Stimulated activated effector memory CD8-positive, alpha-beta T cell treated with anti-CD3 and anti-CD28 coated beads, Interleukin-12 subunit alpha, Interleukin-12 subunit beta, amount 100 ng/mL, for 72 hours (primary cell): Measurements from ENCODE around the gene HPSE2.

Source experiments
- ATAC-seq: fragments of 150-1000 bp; cut with Tn5 transposase; 2 replicates; pipeline ENCODE4 v1.10.0; 2021
- DNase-seq, 2 donors: peaks; one replicate each; pipeline ENCODE4 v3.0.0; 2021 to 2022; ENCODE audit warnings: low spot score in 2 of 2
- H3K27ac Mint-ChIP-seq: one replicate; pipeline ENCODE4 v1.8.0; 2022; ENCODE audit warnings: mild to moderate bottlenecking, mixed read lengths
- H3K36me3 Mint-ChIP-seq: one replicate; pipeline ENCODE4 v1.8.0; 2022; ENCODE audit warnings: mild to moderate bottlenecking, mixed read lengths
- H3K4me1 Mint-ChIP-seq: one replicate; pipeline ENCODE4 v1.8.0; 2022; ENCODE audit warnings: mixed read lengths
- H3K4me3 Mint-ChIP-seq: one replicate; pipeline ENCODE4 v1.8.0; 2022; ENCODE audit warnings: mild to moderate bottlenecking, mixed read lengths
- H3K9me3 Mint-ChIP-seq: one replicate; pipeline ENCODE4 v1.8.0; 2022; ENCODE audit warnings: mixed read lengths

HPSE2 gene

DNA sequence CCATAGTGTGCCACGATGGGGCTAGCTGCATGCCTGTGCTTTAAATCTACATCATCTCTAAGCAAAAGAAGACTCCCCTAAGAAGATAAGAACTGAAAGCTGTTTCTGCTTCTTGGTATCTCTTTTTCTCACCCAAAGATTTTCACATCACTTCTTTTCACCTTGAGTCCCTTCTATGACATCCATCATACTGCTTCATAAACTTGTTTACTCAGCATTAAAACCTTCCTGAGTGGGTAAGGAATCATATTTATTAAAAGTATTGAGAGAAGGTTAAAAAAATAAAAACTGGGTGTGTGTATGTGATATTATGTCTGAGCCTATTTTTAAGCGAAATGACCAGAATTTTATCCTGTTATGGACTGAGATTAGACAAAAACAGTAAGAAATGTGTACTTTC, 150.3 kb downstream of the HPSE2 start:
- DNase-seq (no peak), ATAC-seq (no peak)
- Mint-ChIP-seq H3K4me3 (no peak overlapping the region), H3K27ac (no peak overlapping the region), H3K9me3 (no peaks in the 10 kb centered on the region), H3K36me3 (no peaks in the 10 kb centered on the region), H3K4me1 (no peaks in the 10 kb centered on the region)

- H3K9me3 Mint-ChIP-seq, result no peaks in the 10 kb centered on the region
- DNase-seq (no peak), ATAC-seq (no peak)
- H3K27ac Mint-ChIP-seq, result no peak overlapping the region
- no peaks in the 10 kb centered on the region for H3K4me1 Mint-ChIP-seq
- no peak overlapping the region for H3K4me3 Mint-ChIP-seq
- H3K36me3 Mint-ChIP-seq, result no peaks in the 10 kb centered on the region
These were observed 151.5 kb downstream of the HPSE2 start for GRCh38 chr10:99084161-99084560.

DNA sequence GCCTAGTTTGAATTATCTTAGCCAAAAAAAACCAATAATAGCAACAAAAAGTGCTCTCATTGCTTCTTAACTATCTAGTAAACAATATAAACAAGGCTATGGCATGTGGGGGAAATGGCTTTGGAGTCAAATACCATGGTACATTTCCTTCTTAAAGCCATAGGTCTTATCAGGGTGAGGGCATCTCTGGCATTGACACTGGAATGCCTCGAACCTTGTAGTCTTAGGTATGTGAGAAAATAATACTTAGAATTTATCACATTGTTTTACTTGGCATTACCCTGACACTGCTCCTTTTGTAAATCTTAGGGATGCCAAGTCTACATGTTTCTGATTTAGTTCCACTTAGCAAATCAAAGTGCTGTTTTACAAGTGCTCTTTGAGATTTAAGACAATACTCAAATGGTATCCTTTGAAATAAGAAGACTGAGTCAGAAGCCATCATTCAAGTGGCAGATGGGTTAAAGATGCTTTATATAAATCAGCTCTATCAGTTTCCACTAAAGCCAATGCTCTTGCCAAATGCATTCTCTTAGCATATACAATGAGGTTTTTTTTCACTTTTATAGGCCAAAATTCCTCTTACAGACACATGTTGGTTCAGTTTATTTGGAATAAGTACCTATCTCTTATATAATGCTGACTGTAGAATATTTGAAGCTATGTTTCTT, 155.2 kb downstream of the HPSE2 start:
- Mint-ChIP-seq H3K4me3 (no peak overlapping the region), H3K36me3 (no peaks in the 10 kb centered on the region), H3K4me1 (no peaks in the 10 kb centered on the region), H3K9me3 (peaks cover 3% of the 10 kb centered on the region), H3K27ac (no peak overlapping the region)
- ATAC-seq (no peak), DNase-seq (no peak)

DNA sequence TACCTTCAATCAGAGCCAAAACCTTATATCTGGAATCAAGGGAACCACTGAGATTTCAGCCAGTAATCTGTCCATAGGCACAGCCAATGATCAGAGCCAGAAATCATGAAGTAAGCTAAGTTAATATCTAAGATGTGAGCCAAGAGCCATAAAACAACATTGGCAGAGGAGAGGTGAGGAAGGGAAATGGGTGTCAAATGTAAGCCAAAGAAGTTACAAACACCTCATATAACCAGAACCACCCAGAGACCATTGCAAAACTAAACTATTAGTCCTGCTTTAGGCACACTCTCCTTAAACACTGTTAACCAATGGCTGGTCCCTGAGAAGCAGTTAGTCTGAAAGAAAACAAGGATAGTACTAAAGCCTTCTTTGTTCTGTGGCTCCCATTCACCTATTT, 173.1 kb downstream of the HPSE2 start:
- ATAC-seq (no peak), DNase-seq (no peak)
- Mint-ChIP-seq H3K9me3 (no peaks in the 10 kb centered on the region), H3K4me3 (no peak overlapping the region), H3K27ac (no peak overlapping the region), H3K36me3 (no peaks in the 10 kb centered on the region), H3K4me1 (no peaks in the 10 kb centered on the region)

GRCh38 chr10:99058762-99059161, 176.9 kb downstream of the HPSE2 start:
- Mint-ChIP-seq H3K36me3 (no peaks in the 10 kb centered on the region), H3K9me3 (peaks cover 6% of the 10 kb centered on the region), H3K4me1 (no peaks in the 10 kb centered on the region), H3K4me3 (no peak overlapping the region), H3K27ac (no peak overlapping the region)
- DNase-seq (no peak), ATAC-seq (no peak)

GRCh38 chr10:99057936-99058690, 177.5 kb downstream of the HPSE2 start:
- no peak for DNase-seq
- Mint-ChIP-seq H3K4me3 (no peak overlapping the region), H3K36me3 (no peaks in the 10 kb centered on the region), H3K9me3 (peaks cover 6% of the 10 kb centered on the region), H3K27ac (no peak overlapping the region), H3K4me1 (no peaks in the 10 kb centered on the region)
- ATAC-seq, result no peak

DNA sequence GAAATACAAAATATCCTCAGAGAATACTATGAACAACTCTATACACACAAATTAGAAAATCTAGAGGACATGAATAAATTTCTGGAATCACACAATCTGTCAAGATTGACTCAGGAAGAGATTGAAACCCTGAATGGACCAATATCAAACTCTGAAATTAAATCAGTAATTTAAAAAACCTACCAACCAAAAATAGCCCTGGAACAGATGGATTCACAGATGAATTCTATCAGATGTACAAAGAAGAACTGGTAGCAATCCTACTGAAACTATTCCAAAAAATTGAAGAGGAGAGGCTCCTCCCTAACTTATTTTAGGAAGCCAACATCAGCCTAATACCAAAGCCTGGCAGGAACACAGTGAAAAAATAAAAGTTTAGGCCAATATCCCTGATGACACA, 190.0 kb downstream of the HPSE2 start:
- no peak for DNase-seq
- no peaks in the 10 kb centered on the region for H3K36me3 Mint-ChIP-seq
- no peaks in the 10 kb centered on the region for H3K4me1 Mint-ChIP-seq
- no peak for ATAC-seq
- H3K27ac Mint-ChIP-seq, result no peak overlapping the region
- H3K4me3 Mint-ChIP-seq, result no peak overlapping the region
- H3K9me3 Mint-ChIP-seq, result peaks cover 8% of the 10 kb centered on the region

GRCh38 chr10:99042051-99042771, 193.4 kb downstream of the HPSE2 start:
- Mint-ChIP-seq H3K4me1 (no peaks in the 10 kb centered on the region), H3K36me3 (no peaks in the 10 kb centered on the region), H3K4me3 (no peak overlapping the region), H3K27ac (no peak overlapping the region), H3K9me3 (peaks cover 6% of the 10 kb centered on the region)
- DNase-seq (no peak), ATAC-seq (no peak)

DNA sequence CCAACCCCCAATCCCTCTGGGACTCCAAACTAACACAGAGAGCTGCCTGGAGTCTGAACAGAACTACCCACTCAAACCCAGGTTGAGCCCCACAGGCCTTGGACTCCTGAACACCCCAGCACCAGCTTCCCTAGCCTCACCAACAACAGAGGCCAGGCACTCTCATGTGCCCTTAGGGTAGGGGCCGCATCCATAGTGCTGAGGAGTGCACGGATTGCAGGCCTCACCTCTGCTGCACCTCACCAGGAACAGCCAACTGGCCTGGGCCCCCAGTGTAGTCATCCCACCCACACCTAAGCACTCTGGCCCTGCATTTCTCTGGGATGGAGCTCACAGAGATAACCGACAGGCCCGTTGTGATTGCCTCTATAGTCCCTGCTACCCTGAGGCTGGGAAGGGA, 194.2 kb downstream of the HPSE2 start:
- no peak for ATAC-seq
- H3K4me3 Mint-ChIP-seq, result no peak overlapping the region
- no peak for DNase-seq
- H3K4me1 Mint-ChIP-seq, result no peaks in the 10 kb centered on the region
- H3K27ac Mint-ChIP-seq, result no peak overlapping the region
- peaks cover 6% of the 10 kb centered on the region for H3K9me3 Mint-ChIP-seq
- no peaks in the 10 kb centered on the region for H3K36me3 Mint-ChIP-seq

DNA sequence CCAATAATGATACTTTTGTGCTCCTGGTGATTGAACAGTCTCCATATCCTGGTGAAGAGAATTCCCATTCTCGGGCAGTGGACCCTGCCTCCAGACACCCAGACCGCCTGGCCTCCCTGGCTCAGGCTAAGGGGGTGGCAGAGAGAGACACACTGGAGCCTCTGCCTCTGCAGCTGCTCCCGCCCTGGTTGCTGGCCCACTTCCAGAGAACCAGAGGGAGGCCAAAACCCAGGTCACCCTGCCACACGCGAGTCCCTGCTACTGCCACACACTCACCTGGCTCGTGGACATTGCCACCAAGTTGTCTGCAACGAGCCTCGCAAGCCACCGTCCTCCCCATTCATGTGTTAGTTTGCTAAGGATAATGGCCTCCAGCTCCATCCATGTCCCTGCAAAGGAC, 221.8 kb downstream of the HPSE2 start:
- Mint-ChIP-seq H3K27ac (no peak overlapping the region), H3K4me3 (no peak overlapping the region), H3K4me1 (no peaks in the 10 kb centered on the region), H3K9me3 (no peaks in the 10 kb centered on the region), H3K36me3 (no peaks in the 10 kb centered on the region)
- ATAC-seq (no peak), DNase-seq (no peak)

- Mint-ChIP-seq H3K36me3 (no peaks in the 10 kb centered on the region), H3K9me3 (peaks cover 5% of the 10 kb centered on the region), H3K27ac (no peak overlapping the region), H3K4me3 (no peak overlapping the region), H3K4me1 (no peaks in the 10 kb centered on the region)
- ATAC-seq (no peak), DNase-seq (no peak)
These were observed 225.4 kb downstream of the HPSE2 start for GRCh38 chr10:99010286-99010685.

DNA sequence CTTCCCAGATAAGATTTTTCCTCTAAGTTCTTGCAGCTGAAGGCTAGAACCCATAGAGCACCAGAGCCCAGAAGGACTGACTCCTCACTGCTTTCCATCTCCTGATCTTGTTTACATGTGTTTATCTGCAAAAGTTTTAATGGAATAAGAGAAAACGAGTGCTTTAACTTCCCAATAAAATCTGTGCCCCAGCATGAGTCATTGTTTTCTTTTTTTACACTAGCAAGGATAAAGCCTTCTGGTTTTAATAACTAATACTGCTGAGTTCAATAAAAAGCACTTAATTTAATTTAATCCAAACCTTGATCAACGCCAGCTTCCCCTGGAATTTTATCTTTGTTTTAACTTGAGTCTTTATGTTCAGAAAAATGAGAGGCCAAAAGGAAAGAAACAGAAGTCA, 227.6 kb downstream of the HPSE2 start:
- no peak for ATAC-seq
- no peak for DNase-seq
- no peaks in the 10 kb centered on the region for H3K36me3 Mint-ChIP-seq
- no peak overlapping the region for H3K27ac Mint-ChIP-seq
- H3K4me3 Mint-ChIP-seq, result no peak overlapping the region
- peaks cover 16% of the 10 kb centered on the region for H3K9me3 Mint-ChIP-seq
- no peaks in the 10 kb centered on the region for H3K4me1 Mint-ChIP-seq

- H3K4me1 Mint-ChIP-seq, result no peaks in the 10 kb centered on the region
- ATAC-seq (no peak), DNase-seq (no peak)
- H3K9me3 Mint-ChIP-seq, result peaks cover 19% of the 10 kb centered on the region
- H3K4me3 Mint-ChIP-seq, result no peak overlapping the region
- no peak overlapping the region for H3K27ac Mint-ChIP-seq
- H3K36me3 Mint-ChIP-seq, result no peaks in the 10 kb centered on the region
These were observed 228.2 kb downstream of the HPSE2 start for GRCh38 chr10:99007457-99007856.

DNA sequence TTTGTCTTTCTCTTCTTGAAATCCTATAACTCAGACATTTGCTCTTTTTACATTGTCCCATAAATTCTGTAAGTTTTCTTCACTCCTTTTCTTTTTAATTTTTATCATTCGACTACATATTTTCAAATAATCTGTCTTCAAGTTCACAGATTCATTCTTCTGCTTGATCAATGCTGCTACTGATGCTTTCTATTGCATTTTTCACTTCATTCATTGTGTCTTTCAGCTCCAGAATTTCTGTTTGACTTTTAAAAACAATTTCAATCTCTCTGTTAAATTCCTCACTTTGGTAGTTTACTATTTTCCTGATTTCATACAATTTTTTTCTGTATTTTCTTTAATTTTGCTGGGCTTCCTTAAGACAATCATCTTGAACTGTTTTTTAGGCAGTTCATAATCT, 230.4 kb downstream of the HPSE2 start:
- Mint-ChIP-seq H3K36me3 (no peaks in the 10 kb centered on the region), H3K4me1 (no peaks in the 10 kb centered on the region), H3K4me3 (no peak overlapping the region), H3K27ac (no peak overlapping the region), H3K9me3 (peaks cover 19% of the 10 kb centered on the region)
- ATAC-seq, result no peak
- DNase-seq, result no peak

- DNase-seq (no peak), ATAC-seq (no peak)
- Mint-ChIP-seq H3K36me3 (no peaks in the 10 kb centered on the region), H3K4me3 (no peak overlapping the region), H3K27ac (no peak overlapping the region), H3K4me1 (no peaks in the 10 kb centered on the region), H3K9me3 (peaks cover 19% of the 10 kb centered on the region)
These were observed 230.9 kb downstream of the HPSE2 start for GRCh38 chr10:99004738-99005137.

- Mint-ChIP-seq H3K9me3 (peaks cover 17% of the 10 kb centered on the region), H3K36me3 (no peaks in the 10 kb centered on the region), H3K27ac (no peak overlapping the region), H3K4me3 (no peak overlapping the region), H3K4me1 (no peaks in the 10 kb centered on the region)
- ATAC-seq (no peak), DNase-seq (no peak)
These were observed 233.3 kb downstream of the HPSE2 start for GRCh38 chr10:99002392-99002791.
